Activated naive CD8-positive, alpha-beta T cell treated with anti-CD3 and anti-CD28 coated beads for 36 hours (primary cell): Measurements from ENCODE around the gene ASXL1. TPM values are rescaled to one million over a fixed set of nuclear protein-coding genes. Genes with fewer than 3 reads are reported as not detected.
"Not testable (repeated sequence)": the region's sequence is repeated elsewhere in the genome, so short reads cannot be mapped to it uniquely, and the experiment has no call there.

ENCODE experiments used
- DNase-seq: peaks from one replicate; pipeline ENCODE4 v3.0.0; 2021
- H3K27ac Mint-ChIP-seq: one replicate; pipeline ENCODE4 v1.8.0; 2022; ENCODE audit warnings: mild to moderate bottlenecking, moderate library complexity, mixed read lengths
- H3K27me3 Mint-ChIP-seq: one replicate; pipeline ENCODE4 v1.8.0; 2022; ENCODE audit warnings: mild to moderate bottlenecking, mixed read lengths
- H3K36me3 Mint-ChIP-seq: one replicate; pipeline ENCODE4 v1.8.0; 2021; ENCODE audit warnings: mild to moderate bottlenecking, mixed read lengths
- H3K4me1 Mint-ChIP-seq: one replicate; pipeline ENCODE4 v1.8.0; 2021; ENCODE audit warnings: mixed read lengths
- H3K4me3 Mint-ChIP-seq: one replicate; pipeline ENCODE4 v1.8.0; 2022; ENCODE audit warnings: mild to moderate bottlenecking, moderate library complexity, mixed read lengths
- H3K9me3 Mint-ChIP-seq: one replicate; pipeline ENCODE4 v1.8.0; 2022; ENCODE audit warnings: mixed read lengths
- total RNA-seq, 2 experiments: library from RNA; stranded (reverse); gene quantifications; one replicate each; pipeline ENCODE4 v1.2.3, GENCODE V29; 2021

Gene ASXL1
- total RNA-seq, 2 experiments from 2014 or later, result 97.5 to 100 TPM

GRCh38 chr20:32329817-32330554 lies 28.1 kb upstream of the ASXL1 start:
- Mint-ChIP-seq H3K27ac (no peak overlapping the region), H3K4me1 (peaks cover 26% of the 10 kb centered on the region), H3K9me3 (no peaks in the 10 kb centered on the region), H3K4me3 (no peak overlapping the region), H3K27me3 (no peaks in the 10 kb centered on the region), H3K36me3 (peaks cover 41% of the 10 kb centered on the region)
- DNase-seq, result no peak

GRCh38 chr20:32330555-32330897 lies 27.6 kb upstream of the ASXL1 start:
- no peak for DNase-seq
- Mint-ChIP-seq H3K4me1 (peaks cover 26% of the 10 kb centered on the region), H3K36me3 (peaks cover 41% of the 10 kb centered on the region)

GRCh38 chr20:32332614-32333013 lies 25.5 kb upstream of the ASXL1 start:
- no peak overlapping the region for H3K4me3 Mint-ChIP-seq
- H3K36me3 Mint-ChIP-seq, result peaks cover 33% of the 10 kb centered on the region
- peaks cover 30% of the 10 kb centered on the region for H3K4me1 Mint-ChIP-seq
- peak overlapping the region; percentile 82 for H3K27ac Mint-ChIP-seq
- H3K27me3 Mint-ChIP-seq, result no peaks in the 10 kb centered on the region
- H3K9me3 Mint-ChIP-seq, result no peaks in the 10 kb centered on the region
- DNase-seq, result no peak

More at GRCh38 chr20:32330555-32330897, 27.6 kb upstream of the ASXL1 start:
- Mint-ChIP-seq H3K9me3 (no peaks in the 10 kb centered on the region), H3K4me3 (no peak overlapping the region), H3K27ac (no peak overlapping the region), H3K27me3 (no peaks in the 10 kb centered on the region)

- Mint-ChIP-seq H3K27ac (peak overlapping the region; percentile 82), H3K9me3 (no peaks in the 10 kb centered on the region), H3K36me3 (peaks cover 33% of the 10 kb centered on the region), H3K27me3 (no peaks in the 10 kb centered on the region), H3K4me1 (peaks cover 30% of the 10 kb centered on the region), H3K4me3 (no peak overlapping the region)
- peak; percentile 29 for DNase-seq
These were observed 24.7 kb upstream of the ASXL1 start for GRCh38 chr20:32333181-32333987.

- H3K4me3 Mint-ChIP-seq, result no peak overlapping the region
- H3K27ac Mint-ChIP-seq, result peak overlapping the region; percentile 66
- H3K27me3 Mint-ChIP-seq, result no peaks in the 10 kb centered on the region
- DNase-seq, result no peak
- peaks cover 30% of the 10 kb centered on the region for H3K4me1 Mint-ChIP-seq
- H3K36me3 Mint-ChIP-seq, result peaks cover 31% of the 10 kb centered on the region
- no peaks in the 10 kb centered on the region for H3K9me3 Mint-ChIP-seq
These were observed 23.9 kb upstream of the ASXL1 start for GRCh38 chr20:32333988-32334885.

- DNase-seq, result no peak
- Mint-ChIP-seq H3K4me1 (peaks cover 28% of the 10 kb centered on the region), H3K36me3 (peaks cover 21% of the 10 kb centered on the region), H3K27me3 (no peaks in the 10 kb centered on the region), H3K4me3 (no peak overlapping the region), H3K27ac (no peak overlapping the region), H3K9me3 (no peaks in the 10 kb centered on the region)
These were observed 21.2 kb upstream of the ASXL1 start for GRCh38 chr20:32336918-32337347.

- H3K27ac Mint-ChIP-seq, result no peak overlapping the region
These were observed 20.0 kb upstream of the ASXL1 start for GRCh38 chr20:32337937-32338661.

GRCh38 chr20:32338665-32339064 lies 19.5 kb upstream of the ASXL1 start:
- Mint-ChIP-seq H3K4me1 (peaks cover 17% of the 10 kb centered on the region), H3K27ac (no peak overlapping the region), H3K4me3 (no peak overlapping the region), H3K27me3 (no peaks in the 10 kb centered on the region), H3K36me3 (peaks cover 18% of the 10 kb centered on the region), H3K9me3 (no peaks in the 10 kb centered on the region)
- DNase-seq, result no peak

More at GRCh38 chr20:32337937-32338661, 20.0 kb upstream of the ASXL1 start:
- DNase-seq, result no peak
- no peaks in the 10 kb centered on the region for H3K27me3 Mint-ChIP-seq
- peaks cover 22% of the 10 kb centered on the region for H3K4me1 Mint-ChIP-seq
- no peak overlapping the region for H3K4me3 Mint-ChIP-seq
- peaks cover 22% of the 10 kb centered on the region for H3K36me3 Mint-ChIP-seq
- H3K9me3 Mint-ChIP-seq, result no peaks in the 10 kb centered on the region

GRCh38 chr20:32339116-32339515 lies 19.0 kb upstream of the ASXL1 start:
- Mint-ChIP-seq H3K4me3 (no peak overlapping the region), H3K27me3 (no peaks in the 10 kb centered on the region), H3K4me1 (peaks cover 13% of the 10 kb centered on the region), H3K36me3 (peaks cover 15% of the 10 kb centered on the region), H3K27ac (no peak overlapping the region), H3K9me3 (no peaks in the 10 kb centered on the region)
- no peak for DNase-seq

GRCh38 chr20:32341053-32341452 lies 17.1 kb upstream of the ASXL1 start:
- H3K27ac Mint-ChIP-seq, DNase-seq, H3K36me3 Mint-ChIP-seq, H3K4me3 Mint-ChIP-seq, H3K4me1 Mint-ChIP-seq, H3K9me3 Mint-ChIP-seq, H3K27me3 Mint-ChIP-seq: not testable (repeated sequence)

GRCh38 chr20:32343439-32343838 lies 14.7 kb upstream of the ASXL1 start:
- DNase-seq, result no peak
- Mint-ChIP-seq H3K27me3 (no peaks in the 10 kb centered on the region), H3K9me3 (no peaks in the 10 kb centered on the region), H3K27ac (no peak overlapping the region), H3K36me3 (peaks cover 5% of the 10 kb centered on the region), H3K4me1 (peaks cover 6% of the 10 kb centered on the region), H3K4me3 (no peak overlapping the region)

GRCh38 chr20:32344835-32345506 lies 13.2 kb upstream of the ASXL1 start:
- Mint-ChIP-seq H3K4me3 (no peak overlapping the region), H3K9me3 (no peaks in the 10 kb centered on the region), H3K27me3 (no peaks in the 10 kb centered on the region), H3K27ac (no peak overlapping the region), H3K36me3 (peaks cover 11% of the 10 kb centered on the region), H3K4me1 (peaks cover 6% of the 10 kb centered on the region)
- DNase-seq, result no peak

- no peaks in the 10 kb centered on the region for H3K27me3 Mint-ChIP-seq
- H3K4me1 Mint-ChIP-seq, result no peaks in the 10 kb centered on the region
- no peak overlapping the region for H3K27ac Mint-ChIP-seq
- H3K4me3 Mint-ChIP-seq, result no peak overlapping the region
- H3K36me3 Mint-ChIP-seq, result peaks cover 7% of the 10 kb centered on the region
- H3K9me3 Mint-ChIP-seq, result no peaks in the 10 kb centered on the region
- DNase-seq, result no peak
These were observed 9.9 kb upstream of the ASXL1 start for GRCh38 chr20:32348207-32348606.

GRCh38 chr20:32350421-32350820 lies 7.7 kb upstream of the ASXL1 start:
- Mint-ChIP-seq H3K27me3 (no peaks in the 10 kb centered on the region), H3K9me3 (no peaks in the 10 kb centered on the region), H3K27ac (no peak overlapping the region), H3K4me1 (peaks cover 11% of the 10 kb centered on the region), H3K4me3 (no peak overlapping the region), H3K36me3 (peaks cover 7% of the 10 kb centered on the region)
- DNase-seq, result no peak
